ENCODE data around the gene BID.

DNA sequence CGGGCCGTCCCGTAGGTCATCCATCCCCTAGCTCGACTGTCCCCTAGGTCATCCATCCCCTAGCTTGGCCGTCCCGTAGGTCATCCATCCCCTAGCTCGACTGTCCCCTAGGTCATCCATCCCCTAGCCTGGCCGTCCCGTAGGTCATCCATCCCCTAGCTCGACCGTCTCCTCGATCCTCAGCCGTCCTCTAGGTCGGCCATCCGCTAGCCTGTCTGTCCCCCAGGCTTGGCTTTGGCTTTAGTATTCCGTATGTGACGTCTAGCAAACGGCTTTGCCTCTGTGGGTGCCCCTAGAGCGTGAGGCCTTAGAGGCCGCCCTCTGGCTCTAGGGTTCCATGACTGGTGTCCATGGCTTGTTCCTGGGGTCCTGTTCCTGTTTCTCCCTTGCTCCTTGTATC lies 40.6 kb upstream of the BID start:
- TF ChIP-seq, protein P1, sequence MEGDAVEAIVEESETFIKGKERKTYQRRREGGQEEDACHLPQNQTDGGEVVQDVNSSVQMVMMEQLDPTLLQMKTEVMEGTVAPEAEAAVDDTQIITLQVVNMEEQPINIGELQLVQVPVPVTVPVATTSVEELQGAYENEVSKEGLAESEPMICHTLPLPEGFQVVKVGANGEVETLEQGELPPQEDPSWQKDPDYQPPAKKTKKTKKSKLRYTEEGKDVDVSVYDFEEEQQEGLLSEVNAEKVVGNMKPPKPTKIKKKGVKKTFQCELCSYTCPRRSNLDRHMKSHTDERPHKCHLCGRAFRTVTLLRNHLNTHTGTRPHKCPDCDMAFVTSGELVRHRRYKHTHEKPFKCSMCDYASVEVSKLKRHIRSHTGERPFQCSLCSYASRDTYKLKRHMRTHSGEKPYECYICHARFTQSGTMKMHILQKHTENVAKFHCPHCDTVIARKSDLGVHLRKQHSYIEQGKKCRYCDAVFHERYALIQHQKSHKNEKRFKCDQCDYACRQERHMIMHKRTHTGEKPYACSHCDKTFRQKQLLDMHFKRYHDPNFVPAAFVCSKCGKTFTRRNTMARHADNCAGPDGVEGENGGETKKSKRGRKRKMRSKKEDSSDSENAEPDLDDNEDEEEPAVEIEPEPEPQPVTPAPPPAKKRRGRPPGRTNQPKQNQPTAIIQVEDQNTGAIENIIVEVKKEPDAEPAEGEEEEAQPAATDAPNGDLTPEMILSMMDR (IDR thresholded peaks at IDR 0.05; ENCODE audit: low read depth, low read length, poor library complexity, severe bottlenecking): no peak
- TF ChIP-seq EZH2phosphoT487 (IDR thresholded peaks at IDR 0.05; ENCODE audit: borderline replicate concordance, low read length): no peak

All from DOHH2 (cell line).